Right ventricle myocardium superior (tissue), 1 donor: ENCODE data around the gene ZNF780A. TPM values are rescaled to one million over a fixed set of nuclear protein-coding genes. Genes with fewer than 3 reads are reported as not detected.
"Not testable (repeated sequence)": the region's sequence is repeated elsewhere in the genome, so short reads cannot be mapped to it uniquely, and the experiment has no call there.

Experiments
- ATAC-seq: fragments of 200-7000 bp; cut with Tn5 transposase; one replicate; pipeline ENCODE4 v1.9.1; 2020; ENCODE audit warnings: mild to moderate bottlenecking; ENCODE audit not compliant: poor library complexity
- DNase-seq: peaks from one replicate; pipeline ENCODE4 v3.0.0-alpha.2; 2020
- intact Hi-C: fragments of 100-400 bp; cut with DNase I; formaldehyde crosslinking; loops from one replicate; pipeline ENCODE4 v1.11.2; 2022
- total RNA-seq: library from RNA; stranded (reverse); fragmentation: NEBNext Ultra II Directional; extraction: Animal tissue kit (Norgen Biotek cat#: 25700); gene quantifications from one replicate; pipeline ENCODE4 v1.2.1, GENCODE V29; 2021
- donor health status: DM: no; HTN: yes; CAD: no; lungs with severe emphysema.

The ZNF780A gene
- total RNA-seq, 1 donor from 2014 or later, result 12.9 TPM

DNA sequence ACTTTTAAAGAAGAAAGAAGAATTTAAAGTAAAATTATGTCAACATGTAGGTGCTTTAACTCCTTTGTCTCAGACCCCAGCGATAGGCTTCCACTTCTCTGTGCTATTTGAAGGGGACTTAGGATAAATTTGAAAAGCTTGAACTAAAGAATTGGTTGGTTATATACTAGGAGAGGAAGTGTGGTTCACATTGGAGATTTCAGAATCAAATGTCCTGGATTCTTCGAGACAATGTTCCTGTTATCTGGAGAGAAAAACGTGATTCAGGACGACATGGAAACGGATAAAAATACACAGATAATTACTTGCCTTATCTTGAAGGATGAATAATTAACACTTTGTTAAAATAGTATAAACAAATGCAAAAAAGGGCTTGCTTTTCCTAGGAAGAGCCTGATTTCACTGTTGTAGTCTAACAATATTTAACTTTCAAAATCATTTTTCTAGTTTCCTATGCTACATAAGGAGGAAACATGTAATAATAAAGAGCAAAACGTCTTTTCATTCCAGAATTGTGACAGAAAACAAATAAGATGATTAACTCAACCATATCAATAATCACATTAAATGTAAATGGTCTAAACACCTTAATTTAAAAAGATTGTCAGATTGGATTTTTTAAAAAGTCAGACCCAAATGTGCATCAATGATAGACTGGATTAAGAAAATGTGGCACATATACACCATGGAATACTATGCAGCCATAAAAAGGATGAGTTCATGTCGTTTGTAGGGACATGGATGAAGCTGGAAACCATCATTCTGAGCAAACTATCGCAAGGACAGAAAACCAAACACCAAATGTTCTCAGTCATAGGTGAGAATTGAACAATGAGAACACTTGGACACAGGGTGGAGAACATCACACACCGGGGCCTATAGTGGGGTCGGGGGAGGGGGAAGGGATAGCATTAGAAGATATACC, 724 bp upstream of the ZNF780A start:
- intact Hi-C loops, result no loop called here
- peak; percentile 19 for ATAC-seq

GRCh38 chr19:40089462-40089861, 1.3 kb downstream of the ZNF780A start:
- ATAC-seq, result peak; percentile 8
- intact Hi-C loops, result no loop called here
- DNase-seq, result no peak

More for the DNA sequence above, 724 bp upstream of the ZNF780A start:
- DNase-seq, result no peak

GRCh38 chr19:40088299-40089047, 2.3 kb downstream of the ZNF780A start:
- ATAC-seq (no peak), DNase-seq (no peak)
- intact Hi-C loops, result no loop called here

DNA sequence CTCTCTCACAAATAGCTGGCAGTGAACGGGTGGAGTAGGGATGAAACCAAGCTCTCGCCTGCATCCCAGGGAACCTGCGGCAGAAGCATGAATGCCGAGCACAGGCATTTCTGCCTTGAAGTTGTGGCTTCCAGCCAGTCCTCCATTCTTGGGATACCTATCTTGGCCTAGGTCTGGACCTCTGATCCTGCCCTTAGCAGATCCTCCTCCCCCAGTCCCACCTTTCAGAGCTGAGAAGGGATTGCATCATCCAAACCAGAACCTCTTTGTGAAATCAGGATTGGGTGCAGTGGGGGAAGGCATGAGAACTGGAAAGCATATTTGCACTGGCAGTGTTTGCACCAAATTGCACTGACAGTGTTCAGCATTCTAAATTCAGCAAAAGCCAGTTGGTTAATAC, 5.8 kb downstream of the ZNF780A start:
- ATAC-seq, result no peak
- intact Hi-C loops, result no loop called here
- DNase-seq, result no peak

- ATAC-seq, result no peak
Observed at GRCh38 chr19:40081411-40081810, 9.3 kb downstream of the ZNF780A start.

DNA sequence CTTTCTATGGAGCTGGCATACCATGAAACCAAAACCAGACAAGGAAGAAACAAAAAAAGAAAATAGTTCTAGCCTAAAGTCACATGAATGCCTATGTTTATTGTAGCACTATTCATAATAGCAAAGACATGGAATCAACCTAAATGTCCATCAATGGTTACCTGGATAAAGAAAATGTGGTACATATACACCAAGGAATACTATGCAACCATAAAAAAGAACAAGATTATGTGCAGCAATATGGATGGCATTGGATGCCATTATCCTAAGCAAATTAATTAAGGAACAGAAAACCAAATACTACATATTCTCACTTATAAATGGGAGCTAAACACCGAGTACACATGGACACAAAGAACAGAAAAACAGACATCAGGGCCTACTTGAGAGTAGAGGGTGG, 10.5 kb downstream of the ZNF780A start:
- ATAC-seq, result no peak
- no peak for DNase-seq
- intact Hi-C loops, result no loop called here

More at GRCh38 chr19:40081411-40081810, 9.3 kb downstream of the ZNF780A start:
- intact Hi-C loops, result no loop called here
- no peak for DNase-seq

DNA sequence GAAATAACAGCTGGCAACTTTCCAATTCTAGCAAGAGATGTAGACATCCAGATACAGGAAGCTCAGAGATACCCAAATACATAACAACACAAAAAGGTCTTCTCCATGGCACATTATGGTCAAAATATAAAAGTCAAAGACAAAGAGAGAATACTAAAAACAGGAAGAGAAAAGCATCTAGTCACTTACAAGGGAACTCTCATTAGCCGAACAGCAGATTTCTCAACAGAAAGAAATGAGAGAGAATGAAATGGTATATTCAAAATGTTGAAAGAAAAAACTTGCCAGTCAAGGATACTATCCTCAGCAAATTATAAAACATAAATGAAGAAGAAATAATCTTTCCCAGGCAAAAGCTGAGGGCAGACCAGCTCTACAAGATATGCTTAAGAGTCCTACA, 12.4 kb downstream of the ZNF780A start:
- no peak for DNase-seq
- intact Hi-C loops, result no loop called here
- ATAC-seq, result no peak

DNA sequence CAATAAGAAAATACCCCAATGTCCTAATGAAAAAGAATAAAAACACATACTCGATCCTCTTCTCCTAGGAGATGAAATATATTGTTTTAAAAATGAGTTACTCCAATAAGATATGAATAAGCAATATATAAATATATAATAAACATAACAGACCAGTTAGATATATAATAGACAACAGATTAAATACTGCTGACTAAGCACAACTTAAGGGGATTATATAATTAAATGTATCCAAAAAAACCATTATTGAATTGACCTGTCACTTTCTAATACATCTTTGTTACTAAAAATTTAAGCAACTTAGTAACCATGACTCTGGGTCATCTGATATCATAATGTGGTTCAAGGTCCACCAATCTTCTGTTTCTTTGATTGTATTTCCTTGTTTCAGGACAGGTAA, 20.7 kb downstream of the ZNF780A start:
- ATAC-seq (no peak), DNase-seq (no peak)
- intact Hi-C loops, result no loop called here

DNA sequence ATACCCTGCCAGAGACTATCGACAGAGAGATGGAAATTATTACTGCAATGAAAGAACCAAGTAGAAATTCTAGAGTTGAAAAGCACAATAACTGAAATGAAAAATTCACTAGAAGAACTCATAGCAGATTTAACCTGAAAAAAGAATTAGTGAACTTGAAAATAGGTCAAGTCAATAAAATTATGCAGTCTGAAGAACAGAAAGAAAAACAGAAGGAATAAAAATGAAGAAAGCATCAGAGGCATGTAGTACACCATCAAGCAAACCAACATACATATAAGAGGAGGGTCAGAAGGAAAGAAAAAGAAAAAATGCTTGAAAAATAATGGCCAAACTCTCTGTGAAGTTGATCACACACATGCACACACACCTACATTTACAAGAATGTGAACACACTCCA, 31.1 kb downstream of the ZNF780A start:
- intact Hi-C loops, result loop anchor here (10.0 kb wide), 1 partner anchor 55 kb away; no protein-coding TSS in a partner anchor
- DNase-seq (no peak), ATAC-seq (no peak)

GRCh38 chr19:40057166-40057565, 33.6 kb downstream of the ZNF780A start:
- DNase-seq (no peak), ATAC-seq (no peak)
- intact Hi-C loops, result loop anchor here (10.0 kb wide), 1 partner anchor 52 kb away; no protein-coding TSS in a partner anchor

DNA sequence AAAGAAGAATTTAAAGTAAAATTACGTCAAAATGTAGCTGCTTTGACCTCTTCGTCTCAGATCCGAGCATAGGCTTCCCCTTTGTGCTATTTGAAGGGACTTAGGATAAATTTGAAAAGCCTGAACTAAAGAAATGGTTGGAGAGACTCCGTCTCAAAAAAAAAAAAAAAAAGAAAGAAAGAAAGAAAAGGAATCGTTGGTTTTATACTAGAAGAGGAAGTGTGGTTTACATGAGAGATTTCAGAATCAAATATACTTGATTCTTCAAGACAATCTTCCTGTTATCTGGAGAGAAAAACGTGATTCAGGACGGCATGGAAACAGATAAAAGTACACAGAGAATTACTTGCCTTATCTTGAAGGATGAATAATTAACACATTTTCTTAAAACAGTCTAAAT, 34.2 kb downstream of the ZNF780A start:
- intact Hi-C loops, result loop anchor here (10.0 kb wide), 1 partner anchor 52 kb away; no protein-coding TSS in a partner anchor
- DNase-seq (no peak), ATAC-seq (no peak)

GRCh38 chr19:40055832-40056504, 34.8 kb downstream of the ZNF780A start, which contains the start of gene ZNF780B:
Gene ZNF780B, minus strand, starts transcription at chr19:40056231. Its CDS starts 5,899 bp downstream, at chr19:40050332.
- intact Hi-C loops, result loop anchor here (10.0 kb wide), 1 partner anchor 51 kb away; no protein-coding TSS in a partner anchor

DNA sequence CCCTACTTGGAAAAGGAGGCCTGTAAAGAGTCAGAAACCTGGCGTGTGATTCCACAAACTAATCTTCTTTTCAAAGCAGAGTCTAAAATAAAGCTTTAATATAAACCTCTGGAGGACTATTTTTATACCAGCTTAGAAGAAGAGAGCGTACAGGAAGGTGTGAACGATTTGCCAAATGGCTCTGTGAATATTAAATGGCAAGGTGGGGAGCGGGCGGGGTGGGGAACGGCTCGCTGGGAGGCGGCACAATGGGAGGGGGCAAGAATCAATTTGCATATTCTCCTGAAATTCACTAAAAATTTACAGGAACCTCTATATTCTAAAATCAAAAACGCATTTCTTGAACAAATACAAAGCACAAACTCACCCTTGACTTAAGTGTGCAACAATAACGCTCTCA, 35.7 kb downstream of the ZNF780A start:
- intact Hi-C loops, result loop anchor here (10.0 kb wide), 1 partner anchor 50 kb away; no protein-coding TSS in a partner anchor
- ATAC-seq, result peak; percentile 31
- no peak for DNase-seq

More at GRCh38 chr19:40055832-40056504, 34.8 kb downstream of the ZNF780A start, which contains the start of gene ZNF780B:
- DNase-seq, result peak; percentile 74
- peak; percentile 98 for ATAC-seq

DNA sequence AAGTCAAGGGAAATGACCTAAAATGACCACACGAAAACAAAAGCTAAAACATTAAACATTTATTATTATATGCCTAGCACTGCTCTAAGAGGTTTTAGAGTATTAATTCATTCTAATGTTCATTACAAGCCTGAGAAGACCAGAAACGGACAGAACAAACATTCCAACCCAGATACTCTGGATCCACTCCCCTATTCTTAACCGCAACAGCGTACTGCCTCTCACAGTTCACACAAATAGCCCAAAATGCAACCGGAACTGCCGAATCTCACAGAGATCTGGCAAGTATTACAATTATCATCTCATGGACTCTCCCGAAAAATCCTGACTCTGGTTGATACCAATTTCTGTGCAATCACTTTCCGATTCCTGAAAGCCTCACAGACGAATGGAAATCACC, 36.1 kb downstream of the ZNF780A start:
- intact Hi-C loops, result loop anchor here (10.0 kb wide), 1 partner anchor 50 kb away; no protein-coding TSS in a partner anchor
- ATAC-seq, result no peak
- DNase-seq, result no peak

- no peak for ATAC-seq
- intact Hi-C loops, result loop anchor here (10.0 kb wide), 1 partner anchor 49 kb away; no protein-coding TSS in a partner anchor
- no peak for DNase-seq
Observed at GRCh38 chr19:40053491-40053890, 37.3 kb downstream of the ZNF780A start.

- DNase-seq, intact Hi-C loops, ATAC-seq: not testable (repeated sequence)
Observed at GRCh38 chr19:40041718-40042117, 49.0 kb downstream of the ZNF780A start.

- DNase-seq, ATAC-seq, intact Hi-C loops: not testable (repeated sequence)
Observed at GRCh38 chr19:40038047-40038446, 52.7 kb downstream of the ZNF780A start.

GRCh38 chr19:40035996-40036395, 54.7 kb downstream of the ZNF780A start:
- DNase-seq, result no peak
- no peak for ATAC-seq
- intact Hi-C loops, result no loop called here
